ENCODE results near the gene SCG3.
A peak's percentile ranks its signal among the peaks of the same experiment; 100 is the strongest.

- TF ChIP-seq CTCF (IDR thresholded peaks at IDR 0.05) (no peak), REST (IDR thresholded peaks at IDR 0.05; ENCODE audit: low read depth, low read length) (no peak), CHD2 (IDR thresholded peaks at IDR 0.05; ENCODE audit: low read length, partially characterized antibody) (peak; percentile 55), NFIC (IDR thresholded peaks at IDR 0.05; ENCODE audit: borderline replicate concordance) (no peak), EP300 (IDR thresholded peaks at IDR 0.05; ENCODE audit: borderline replicate concordance in 1 of 2, low read depth in 1 of 2, low read length in 1 of 2) (peak in 1 of 2 experiments; percentile 48; a peak in 1 of 4 replicates), ELF1 (IDR thresholded peaks at IDR 0.05) (no peak)
Observed at GRCh38 chr15:51706291-51706690, 25.0 kb downstream of the SCG3 start.
